Stimulated activated CD8-positive, alpha-beta memory T cell treated with anti-CD3 and anti-CD28 coated beads, Interleukin-12 subunit alpha, Interleukin-12 subunit beta, amount 100 ng/mL, for 24 hours (primary cell): ENCODE data around the gene IREB2.
"Not testable (repeated sequence)": the region's sequence is repeated elsewhere in the genome, so short reads cannot be mapped to it uniquely, and the experiment has no call there.

ENCODE experiments used
- DNase-seq: peaks from one replicate; pipeline ENCODE4 v3.0.0-alpha.2; 2020; ENCODE audit errors: extremely low read depth

Gene IREB2

GRCh38 chr15:78434134-78434533 lies 3.9 kb upstream of the IREB2 start:
- DNase-seq, result no peak

- not testable (repeated sequence) for DNase-seq
These were observed 3.3 kb upstream of the IREB2 start for GRCh38 chr15:78434711-78435110.

DNA sequence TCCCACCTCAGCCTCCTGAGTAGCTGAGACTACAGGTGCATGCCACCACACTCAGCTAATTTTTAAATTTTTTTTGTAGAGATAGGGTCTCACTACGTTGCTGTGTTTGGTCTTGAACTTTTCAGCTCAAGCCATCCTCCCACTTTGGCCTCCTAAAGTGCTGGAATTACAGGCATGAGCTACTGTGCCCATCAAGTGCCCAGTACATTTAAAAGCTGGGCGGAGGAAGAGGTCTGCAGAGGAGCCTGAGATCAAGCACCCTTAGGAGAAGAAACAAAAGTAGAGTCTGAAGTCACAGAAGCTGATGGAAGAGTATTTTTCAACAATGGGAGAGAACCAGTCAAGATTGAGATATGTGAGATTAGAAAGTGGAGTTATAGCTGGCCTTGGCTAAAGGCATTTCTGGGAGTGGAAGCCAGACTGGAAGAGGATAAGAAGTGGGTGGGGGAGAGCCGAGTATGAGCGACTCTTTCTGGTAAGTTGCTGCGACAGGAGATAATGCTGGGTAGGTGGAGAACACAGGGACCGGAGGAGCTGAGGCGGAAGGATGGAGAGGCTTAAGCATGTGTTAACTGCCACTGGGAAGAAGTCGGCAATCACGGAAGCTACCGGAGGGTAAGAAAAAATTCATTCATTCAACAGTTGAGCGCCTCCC lies 782 bp upstream of the IREB2 start:
- no peak for DNase-seq

GRCh38 chr15:78438619-78439285 lies 736 bp downstream of the IREB2 start:
- no peak for DNase-seq

- DNase-seq, result no peak
These were observed 2.7 kb downstream of the IREB2 start for GRCh38 chr15:78440375-78441373.

GRCh38 chr15:78444255-78444654 lies 6.2 kb downstream of the IREB2 start:
- DNase-seq, result no peak

GRCh38 chr15:78445875-78446274 lies 7.9 kb downstream of the IREB2 start:
- DNase-seq, result no peak

GRCh38 chr15:78446551-78446950 lies 8.5 kb downstream of the IREB2 start:
- no peak for DNase-seq

- no peak for DNase-seq
These were observed 10.6 kb downstream of the IREB2 start for GRCh38 chr15:78448441-78449219.

- no peak for DNase-seq
These were observed 11.4 kb downstream of the IREB2 start for GRCh38 chr15:78449220-78449999.

GRCh38 chr15:78450285-78450858 lies 12.4 kb downstream of the IREB2 start:
- no peak for DNase-seq

GRCh38 chr15:78452485-78452884 lies 14.5 kb downstream of the IREB2 start:
- no peak for DNase-seq

DNA sequence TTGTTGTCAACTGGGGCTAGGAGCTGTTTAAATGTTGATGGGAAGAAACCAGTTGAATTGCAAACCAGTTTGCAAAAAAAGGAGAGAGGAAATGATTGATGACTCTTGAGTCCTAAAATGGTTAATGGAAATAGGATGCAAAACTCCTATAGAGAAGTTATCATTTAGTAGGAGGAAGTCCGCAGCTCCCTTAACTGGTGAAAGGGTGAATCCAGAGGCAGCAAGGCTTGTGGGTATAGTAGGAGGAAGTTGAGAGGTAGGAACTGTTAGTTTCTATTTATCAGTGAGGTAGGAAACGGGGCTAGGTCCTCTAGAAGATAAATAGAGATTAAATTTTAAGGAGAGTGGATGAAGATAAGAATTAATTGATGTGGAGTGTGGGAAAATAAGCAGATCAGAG lies 15.4 kb downstream of the IREB2 start:
- no peak for DNase-seq

- no peak for DNase-seq
These were observed 17.0 kb downstream of the IREB2 start for GRCh38 chr15:78454992-78455391.

DNA sequence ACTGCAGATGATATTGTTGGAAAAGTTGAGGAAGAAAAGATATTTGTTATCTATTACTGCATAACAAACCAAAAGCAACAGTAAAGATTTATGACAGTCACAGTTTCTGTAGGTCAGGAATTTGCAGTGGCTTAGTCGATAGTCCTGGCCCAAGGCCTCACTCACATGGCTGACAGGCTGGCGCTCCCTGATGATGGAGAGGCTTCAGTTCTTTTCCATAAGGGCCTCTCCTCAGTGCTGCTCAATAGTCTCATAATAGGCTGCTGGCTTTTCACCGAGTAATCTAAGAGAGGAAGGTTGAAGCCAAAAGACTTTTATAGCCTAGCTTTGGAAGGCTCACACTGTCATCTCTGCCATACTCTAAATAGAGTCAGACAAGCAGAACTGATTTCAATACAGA lies 17.7 kb downstream of the IREB2 start:
- DNase-seq, result no peak

DNA sequence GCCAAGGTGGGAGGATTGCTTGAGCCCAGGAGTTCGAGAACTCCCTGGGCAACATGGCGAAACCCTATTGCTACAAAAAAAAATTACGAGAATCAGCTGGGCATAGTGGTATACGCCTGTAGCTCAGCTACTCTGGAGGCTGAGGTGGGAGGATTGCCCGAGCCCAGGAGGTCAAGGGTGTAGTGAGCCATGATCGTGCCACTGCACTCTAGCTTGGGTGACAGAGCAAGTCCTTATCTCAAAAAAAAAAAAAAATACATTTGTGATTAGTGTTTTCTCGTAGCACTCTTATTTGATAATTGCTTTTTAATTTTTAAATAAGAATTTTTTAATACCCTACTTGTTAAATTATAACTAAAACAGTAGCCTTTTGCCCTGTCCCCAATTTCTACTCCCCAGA lies 18.4 kb downstream of the IREB2 start:
- DNase-seq, result no peak

- DNase-seq, result no peak
These were observed 19.1 kb downstream of the IREB2 start for GRCh38 chr15:78457101-78457500.

- no peak for DNase-seq
These were observed 22.7 kb downstream of the IREB2 start for GRCh38 chr15:78460737-78461136.

DNA sequence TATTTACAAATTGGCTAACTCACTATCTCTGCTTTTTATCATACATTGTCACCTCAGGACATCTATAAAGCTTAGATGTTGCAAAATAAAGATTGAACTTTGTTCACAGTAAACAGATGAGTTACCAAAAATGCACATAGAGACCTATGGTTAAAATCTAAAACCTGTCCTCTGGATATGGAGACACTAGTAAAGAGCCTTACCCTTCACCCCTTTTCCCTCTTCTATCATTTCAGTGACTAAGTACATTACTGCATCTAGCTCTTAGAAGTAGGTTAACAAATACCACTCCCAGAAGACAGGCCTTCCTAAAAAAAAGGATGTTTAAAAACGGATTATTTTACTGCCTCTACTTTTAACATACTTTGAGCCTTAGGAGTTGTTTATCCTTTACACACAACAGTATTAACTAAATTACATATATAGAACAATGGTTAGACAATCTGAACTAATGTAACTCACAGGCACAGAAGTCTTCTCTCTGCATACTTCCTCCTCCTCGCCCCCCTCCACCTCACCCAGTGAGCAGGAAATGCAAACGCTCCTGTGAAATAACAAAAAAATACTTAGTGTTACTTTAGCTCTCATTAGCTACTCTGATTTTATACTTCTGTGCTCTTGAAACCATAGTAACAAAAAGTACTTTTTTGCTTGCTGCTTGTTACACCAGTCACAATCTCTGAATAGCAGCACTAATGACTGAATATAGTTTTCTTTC lies 23.3 kb downstream of the IREB2 start:
- no peak for DNase-seq

GRCh38 chr15:78469031-78469430 lies 31.0 kb downstream of the IREB2 start:
- DNase-seq, result no peak
